Epithelial cell of esophagus (primary cell): ENCODE results near the gene PI4KA.
"Not testable (repeated sequence)": the region's sequence is repeated elsewhere in the genome, so short reads cannot be mapped to it uniquely, and the experiment has no call there.

Source experiments
- DNase-seq: peaks from one replicate; pipeline ENCODE4 v3.0.0; 2010; ENCODE audit warnings: low read depth
- H3K4me3 ChIP-seq: 2 replicates; pipeline ENCODE4 v1.5.1; 2011; ENCODE audit warnings: mild to moderate bottlenecking, low read length, control low read depth
- CTCF ChIP-seq: IDR thresholded peaks from 2 replicates; pipeline ENCODE4 v1.5.1; 2011; ENCODE audit warnings: low read depth, mild to moderate bottlenecking, low read length, control low read depth, inconsistent platforms; ENCODE audit not compliant: insufficient read depth; ENCODE audit errors: missing control alignments

PI4KA gene

GRCh38 chr22:20674998-20675397, 183.6 kb downstream of the PI4KA start:
- TF ChIP-seq CTCF, result no peak
- no peak for DNase-seq

GRCh38 chr22:20673295-20674195, 185.1 kb downstream of the PI4KA start:
- no peak for DNase-seq
- no peak for TF ChIP-seq CTCF
- no peak overlapping the region for H3K4me3 ChIP-seq

More at GRCh38 chr22:20674998-20675397, 183.6 kb downstream of the PI4KA start:
- no peak overlapping the region for H3K4me3 ChIP-seq

GRCh38 chr22:20672732-20673131, 185.9 kb downstream of the PI4KA start:
- H3K4me3 ChIP-seq, result no peak overlapping the region
- TF ChIP-seq CTCF, result no peak
- no peak for DNase-seq

- TF ChIP-seq CTCF, result no peak
Observed at GRCh38 chr22:20672082-20672424, 186.6 kb downstream of the PI4KA start.

GRCh38 chr22:20671409-20672081, 187.1 kb downstream of the PI4KA start:
- TF ChIP-seq CTCF, result no peak
- no peak for DNase-seq
- no peak overlapping the region for H3K4me3 ChIP-seq

More at GRCh38 chr22:20672082-20672424, 186.6 kb downstream of the PI4KA start:
- H3K4me3 ChIP-seq, result no peak overlapping the region
- DNase-seq, result no peak

- not testable (repeated sequence) for DNase-seq, H3K4me3 ChIP-seq
Observed at GRCh38 chr22:20670457-20671261, 188.0 kb downstream of the PI4KA start.

- not testable (repeated sequence) for DNase-seq, H3K4me3 ChIP-seq
Observed at GRCh38 chr22:20669884-20670283, 188.7 kb downstream of the PI4KA start.

GRCh38 chr22:20669471-20669870, 189.1 kb downstream of the PI4KA start:
- DNase-seq, result not testable (repeated sequence)

GRCh38 chr22:20668769-20669168, 189.8 kb downstream of the PI4KA start:
- H3K4me3 ChIP-seq, DNase-seq: not testable (repeated sequence)

More at GRCh38 chr22:20669471-20669870, 189.1 kb downstream of the PI4KA start:
- H3K4me3 ChIP-seq, result not testable (repeated sequence)

- DNase-seq, result not testable (repeated sequence)
Observed at GRCh38 chr22:20668226-20668625, 190.4 kb downstream of the PI4KA start.

GRCh38 chr22:20667548-20667947, 191.1 kb downstream of the PI4KA start:
- H3K4me3 ChIP-seq, result not testable (repeated sequence)

More at GRCh38 chr22:20668226-20668625, 190.4 kb downstream of the PI4KA start:
- not testable (repeated sequence) for H3K4me3 ChIP-seq

More at GRCh38 chr22:20667548-20667947, 191.1 kb downstream of the PI4KA start:
- not testable (repeated sequence) for DNase-seq
